Loucy (cell line): ENCODE results near the gene RHCG.

Experiments used
- CTCF ChIP-seq: fragments of 200-600 bp; sonication (generic); conservative IDR thresholded peaks from 2 replicates; pipeline ENCODE4 v1.5.1; 2014; ENCODE audit warnings: mild to moderate bottlenecking, antibody characterized with exemption, low read length
- EZH2phosphoT487 ChIP-seq: fragments of 200-600 bp; IDR thresholded peaks from 2 replicates; pipeline ENCODE4 v1.6.1; 2018; ENCODE audit warnings: antibody characterized with exemption, mild to moderate bottlenecking, moderate library complexity, borderline replicate concordance

GRCh38 chr15:89490081-89490813 lies 6.1 kb downstream of the RHCG start:
- TF ChIP-seq CTCF (no peak), EZH2phosphoT487 (no peak)
